CD4-positive, alpha-beta T cell treated with Interleukin-6 at 100 ng/mL for 8 hours (primary cell): ENCODE data around the gene LPAR6.
"Not testable (repeated sequence)": the region's sequence is repeated elsewhere in the genome, so short reads cannot be mapped to it uniquely, and the experiment has no call there.

ENCODE experiments used
- DNase-seq: peaks from one replicate; pipeline ENCODE4 v3.0.0-alpha.2; 2020; ENCODE audit warnings: mixed read lengths, low spot score

LPAR6 gene, protein sequence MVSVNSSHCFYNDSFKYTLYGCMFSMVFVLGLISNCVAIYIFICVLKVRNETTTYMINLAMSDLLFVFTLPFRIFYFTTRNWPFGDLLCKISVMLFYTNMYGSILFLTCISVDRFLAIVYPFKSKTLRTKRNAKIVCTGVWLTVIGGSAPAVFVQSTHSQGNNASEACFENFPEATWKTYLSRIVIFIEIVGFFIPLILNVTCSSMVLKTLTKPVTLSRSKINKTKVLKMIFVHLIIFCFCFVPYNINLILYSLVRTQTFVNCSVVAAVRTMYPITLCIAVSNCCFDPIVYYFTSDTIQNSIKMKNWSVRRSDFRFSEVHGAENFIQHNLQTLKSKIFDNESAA

GRCh38 chr13:48412881-48413351, at the start of gene LPAR6:
LPAR6 (minus strand) TSS chr13:48413113; CDS start chr13:48412423, 690 bp downstream.
- peak; percentile 49 for DNase-seq

GRCh38 chr13:48457578-48458242, 44.8 kb upstream of the LPAR6 start:
- DNase-seq: no peak

- no peak for DNase-seq
Measured at GRCh38 chr13:48456546-48456945, 43.6 kb upstream of the LPAR6 start.

GRCh38 chr13:48451196-48451595, 38.3 kb upstream of the LPAR6 start:
- not testable (repeated sequence) for DNase-seq

- DNase-seq: no peak
Measured at GRCh38 chr13:48449656-48450055, 36.7 kb upstream of the LPAR6 start.

GRCh38 chr13:48448959-48449614, 36.2 kb upstream of the LPAR6 start:
- DNase-seq: no peak

DNA sequence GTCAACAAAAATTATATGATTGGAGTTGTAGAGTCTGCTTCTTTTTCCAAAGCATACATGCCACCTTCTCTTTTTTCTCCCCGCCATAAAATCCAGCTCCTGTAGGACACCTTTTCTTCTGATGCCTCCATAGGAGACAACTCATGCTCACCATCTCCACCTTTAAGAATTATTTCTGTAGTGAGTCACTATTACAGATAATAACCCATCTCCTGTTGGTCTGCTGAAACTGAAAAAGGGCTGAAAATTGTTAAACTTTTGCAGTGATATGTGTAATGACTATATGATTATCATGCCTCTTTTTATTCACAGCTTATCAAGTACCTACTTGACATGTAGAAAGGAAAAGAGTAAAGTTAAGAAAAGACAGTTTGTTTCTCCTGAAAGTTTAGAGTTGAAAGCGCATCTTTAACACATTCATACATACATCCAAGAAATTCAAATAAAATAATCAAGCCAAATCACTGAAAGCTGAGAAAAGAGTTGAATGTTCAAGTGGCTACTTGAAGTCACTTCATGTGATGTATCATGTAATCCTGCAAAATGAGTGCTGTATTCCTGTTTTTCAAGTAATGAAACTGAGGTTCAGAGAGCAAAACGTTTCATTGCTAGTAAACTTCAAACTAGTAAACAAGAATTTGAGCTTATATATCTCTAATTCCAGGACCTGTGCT, 35.5 kb upstream of the LPAR6 start:
- no peak for DNase-seq

GRCh38 chr13:48446464-48446863, 33.6 kb upstream of the LPAR6 start:
- no peak for DNase-seq

- no peak for DNase-seq
Measured at GRCh38 chr13:48443442-48444208, 30.7 kb upstream of the LPAR6 start.

GRCh38 chr13:48437371-48437770, 24.5 kb upstream of the LPAR6 start:
- DNase-seq: no peak

DNA sequence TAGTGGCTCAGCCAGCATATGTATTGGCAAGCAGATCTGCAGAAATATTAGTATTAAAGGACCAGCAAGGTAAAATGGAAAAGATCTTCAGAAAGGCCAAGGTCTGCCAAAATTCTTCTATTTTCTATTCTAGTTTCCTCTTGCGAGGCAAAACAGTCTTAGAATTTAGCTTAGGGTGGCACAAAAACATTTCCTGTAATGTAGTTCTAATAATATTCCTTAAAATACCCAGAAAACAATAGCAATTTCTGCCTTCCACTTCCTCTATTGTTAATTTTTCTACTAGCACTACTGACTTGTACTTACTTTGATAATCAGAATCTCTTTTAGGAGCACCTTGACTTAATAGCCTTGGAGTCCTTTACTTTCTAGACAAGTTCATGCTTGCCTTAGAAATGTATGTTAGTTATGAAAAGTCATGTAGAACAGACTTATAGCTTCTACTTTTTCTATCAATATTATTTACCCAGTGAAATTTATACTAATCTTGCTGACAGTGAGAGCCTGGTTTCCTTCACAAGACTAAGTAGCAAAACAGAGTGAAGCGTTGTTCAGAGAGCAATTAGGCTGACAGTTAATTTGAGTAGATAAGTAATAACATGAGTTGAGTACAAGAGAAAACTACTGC, 23.9 kb upstream of the LPAR6 start:
- no peak for DNase-seq

DNA sequence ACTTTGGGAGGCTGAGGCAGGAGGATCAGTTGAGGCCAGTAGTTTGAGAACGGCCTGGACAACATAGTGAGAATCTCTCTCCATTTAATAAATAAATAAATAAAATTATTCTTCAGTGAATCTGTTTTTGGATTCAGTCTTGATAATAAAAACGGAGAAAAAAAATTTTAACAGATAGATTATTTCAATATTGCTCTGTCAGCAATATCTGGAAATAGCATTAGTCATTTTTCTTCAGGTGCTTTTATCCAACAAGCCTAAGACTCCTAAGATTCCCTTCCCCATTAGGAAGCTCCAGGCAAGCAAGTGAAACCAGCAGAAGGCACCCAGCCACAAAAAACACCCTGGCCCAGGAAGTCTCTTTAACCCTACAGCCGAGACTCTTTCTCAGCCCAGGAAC, 21.3 kb upstream of the LPAR6 start:
- no peak for DNase-seq

DNA sequence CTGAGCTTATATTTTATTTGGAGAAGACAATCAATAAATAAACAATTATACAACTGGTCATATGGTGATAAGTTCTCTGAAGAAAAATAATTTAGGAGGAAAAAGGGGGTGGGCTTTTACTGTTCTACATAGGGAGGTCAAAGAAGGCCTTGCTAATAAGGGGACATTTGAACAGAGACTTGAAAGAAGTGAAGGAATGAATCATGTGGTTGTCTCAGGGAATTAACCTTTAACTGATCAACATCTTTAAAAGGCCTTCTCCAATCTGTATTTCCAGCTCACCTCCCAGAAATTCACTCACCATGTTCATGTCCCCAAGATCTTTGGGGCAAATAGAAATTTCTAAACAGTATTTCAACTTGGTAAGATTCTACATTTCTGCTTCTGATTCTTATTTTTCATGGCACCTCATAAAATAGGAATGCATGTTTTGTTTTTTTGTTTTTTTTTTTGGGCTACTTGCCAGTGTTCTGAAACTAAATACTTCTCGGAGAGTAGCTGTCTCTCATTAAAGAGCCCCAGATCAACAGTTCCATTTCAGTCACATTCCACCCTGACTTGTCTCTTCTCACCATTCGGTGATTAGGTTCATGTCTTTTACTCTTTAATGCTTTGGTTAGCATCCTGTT, 19.2 kb upstream of the LPAR6 start:
- DNase-seq: no peak

GRCh38 chr13:48431431-48431830, 18.5 kb upstream of the LPAR6 start:
- no peak for DNase-seq

DNA sequence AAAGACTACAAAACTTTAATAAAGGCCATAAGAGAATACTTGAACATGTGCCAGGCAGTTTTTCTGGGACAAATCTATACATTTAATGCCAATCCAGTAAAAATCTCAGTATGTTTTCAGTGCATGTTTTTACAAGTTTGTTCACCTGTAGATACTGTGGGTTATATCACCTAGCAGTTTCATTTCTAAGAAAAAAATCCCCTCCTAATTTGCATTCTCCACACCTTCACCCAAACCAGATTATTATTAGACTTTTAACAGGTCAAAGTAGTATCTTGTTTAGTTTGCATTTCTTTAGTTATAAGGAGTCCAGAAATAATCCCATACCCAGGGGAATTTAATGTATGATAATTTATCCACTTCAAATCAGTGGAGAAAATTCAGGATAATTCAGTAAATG, 17.0 kb upstream of the LPAR6 start:
- DNase-seq: no peak

DNA sequence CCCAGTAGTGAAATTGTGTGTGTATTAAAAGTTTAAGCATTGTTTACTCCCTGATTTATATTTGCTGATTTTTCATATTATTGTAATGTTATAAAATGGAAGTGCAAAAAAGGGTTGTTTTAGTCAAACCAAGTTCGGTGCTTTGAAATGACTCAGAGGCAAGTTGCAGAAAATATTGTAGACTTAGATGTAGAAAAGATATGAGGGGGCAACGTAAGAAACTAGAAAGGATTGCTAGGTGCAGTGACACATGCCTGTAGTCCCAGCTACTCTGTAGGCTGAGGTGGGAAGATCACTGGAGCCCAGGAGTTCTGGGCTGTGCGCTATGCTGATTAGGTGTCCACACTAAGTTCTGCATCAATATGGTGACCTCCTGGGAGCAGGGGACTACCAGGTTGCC, 16.1 kb upstream of the LPAR6 start:
- no peak for DNase-seq

DNA sequence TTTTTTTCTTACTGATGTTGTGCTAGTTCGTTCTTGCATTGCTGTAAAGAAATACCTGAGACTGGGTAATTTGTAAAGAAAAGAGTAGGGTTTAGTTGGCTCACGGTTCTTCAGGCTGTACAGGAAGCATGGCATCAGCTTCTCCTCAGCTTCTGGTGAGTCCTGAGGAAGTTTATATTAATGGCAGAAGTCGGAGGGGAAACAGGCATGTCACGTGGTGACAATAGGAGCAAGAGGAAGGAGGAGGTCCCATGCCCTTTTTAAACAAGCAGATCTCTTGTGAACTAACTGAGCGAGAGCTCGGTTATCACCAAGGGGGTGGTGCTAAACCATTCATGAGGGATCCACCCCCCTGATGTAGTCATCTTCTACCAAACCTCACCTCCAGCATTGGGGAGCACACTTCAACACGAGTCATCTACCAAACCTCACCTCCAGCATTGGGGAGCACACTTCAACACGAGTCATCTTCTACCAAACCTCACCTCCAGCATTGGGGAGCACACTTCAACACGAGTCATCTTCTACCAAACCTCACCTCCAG, 13.9 kb upstream of the LPAR6 start:
- DNase-seq: not testable (repeated sequence)

DNA sequence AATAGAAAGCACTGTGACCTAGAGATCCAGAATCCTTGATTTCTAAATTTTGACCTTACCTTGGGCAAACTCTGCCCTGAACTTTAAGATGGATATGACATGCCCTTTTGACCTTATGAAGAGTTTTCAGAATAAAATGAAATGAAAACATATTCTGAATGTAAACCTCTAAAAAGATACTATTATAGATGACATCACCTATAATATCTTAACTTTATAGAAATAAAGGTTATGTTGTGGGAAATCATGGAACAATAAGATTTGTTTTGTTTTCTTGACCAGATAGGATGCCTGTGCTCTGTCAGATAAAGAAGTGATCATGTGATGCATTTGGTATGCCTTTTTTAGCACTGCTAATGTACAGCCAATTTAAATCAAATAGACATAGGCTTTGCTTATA, 13.1 kb upstream of the LPAR6 start:
- no peak for DNase-seq

- DNase-seq: no peak
Measured at GRCh38 chr13:48424212-48424611, 11.3 kb upstream of the LPAR6 start.

GRCh38 chr13:48422003-48422402, 9.1 kb upstream of the LPAR6 start:
- not testable (repeated sequence) for DNase-seq
